GM20000 (cell line): ENCODE measurements around the gene SASH1.

Source experiments
- DNase-seq: peaks from one replicate; pipeline ENCODE4 v3.0.0; 2012; ENCODE audit warnings: low spot score
- CTCF ChIP-seq: IDR thresholded peaks from 2 replicates; pipeline ENCODE4 v1.5.1; 2012; ENCODE audit warnings: mild to moderate bottlenecking, control low read depth; ENCODE audit errors: extremely low read depth, missing control alignments

The SASH1 gene

GRCh38 chr6:148595550-148595949 lies 252.9 kb downstream of the SASH1 start:
- DNase-seq, result no peak
- TF ChIP-seq CTCF, result no peak

- TF ChIP-seq CTCF, result no peak
- no peak for DNase-seq
Measured at GRCh38 chr6:148596891-148597455, 254.3 kb downstream of the SASH1 start.

GRCh38 chr6:148598724-148599123 lies 256.1 kb downstream of the SASH1 start:
- no peak for TF ChIP-seq CTCF
- no peak for DNase-seq

- DNase-seq, result no peak
- no peak for TF ChIP-seq CTCF
Measured at GRCh38 chr6:148599967-148600426, 257.4 kb downstream of the SASH1 start.
